GM12875 (cell line): ENCODE results near the gene PLA2G6.
A peak's percentile ranks its signal among the peaks of the same experiment; 100 is the strongest.
"Not testable (repeated sequence)": the region's sequence is repeated elsewhere in the genome, so short reads cannot be mapped to it uniquely, and the experiment has no call there.

Experiments
- H3K4me3 ChIP-seq: one replicate; pipeline ENCODE4 v1.5.1; 2011; ENCODE audit warnings: low read depth, low read length, control low read depth
- TF ChIP-seq, protein P1 (sequence below): IDR thresholded peaks from 2 replicates; pipeline ENCODE4 v1.5.1; 2011; ENCODE audit warnings: low read depth, mild to moderate bottlenecking, control low read depth, inconsistent platforms, low read length, moderate library complexity, borderline replicate concordance; ENCODE audit not compliant: insufficient read depth

The PLA2G6 gene

DNA sequence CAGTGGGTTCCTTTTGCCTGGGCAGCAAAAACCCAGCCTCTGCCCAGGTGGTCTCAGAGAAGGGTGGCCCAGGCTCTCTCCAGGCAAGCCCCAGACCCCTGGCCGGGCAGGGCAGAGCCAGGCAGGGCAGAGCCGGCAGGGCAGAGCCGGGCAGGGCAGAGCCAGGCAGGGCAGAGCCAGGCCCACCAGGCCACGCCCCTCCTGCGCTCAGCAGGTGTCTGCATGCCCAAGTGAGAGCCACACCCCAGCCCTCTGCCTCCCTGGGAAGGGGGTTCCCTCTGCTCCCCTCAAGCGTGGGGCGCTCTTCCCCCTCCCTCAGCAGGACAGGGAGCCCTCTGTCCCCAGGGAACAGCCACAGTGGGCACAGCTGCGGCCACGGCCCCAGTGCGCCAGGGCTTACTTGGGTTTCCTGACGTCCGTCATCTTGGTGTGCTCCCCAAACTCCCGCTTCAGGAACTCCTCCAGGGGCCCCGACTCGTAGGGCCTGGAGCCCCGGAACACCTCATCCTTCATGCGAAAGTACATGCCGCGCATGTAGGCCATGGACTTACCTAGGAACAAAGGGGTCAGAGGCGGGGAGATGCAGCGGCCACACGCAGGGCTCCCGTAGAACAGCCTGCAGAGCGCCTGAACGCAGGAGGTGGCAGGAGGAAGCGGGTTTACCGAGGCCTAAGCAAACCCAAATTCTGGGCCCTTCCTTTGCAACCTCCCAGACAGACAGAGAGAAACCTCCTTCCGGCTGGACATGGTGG is 61.1 kb downstream of the PLA2G6 start:
- no peak overlapping the region for H3K4me3 ChIP-seq
- TF ChIP-seq, protein P1, sequence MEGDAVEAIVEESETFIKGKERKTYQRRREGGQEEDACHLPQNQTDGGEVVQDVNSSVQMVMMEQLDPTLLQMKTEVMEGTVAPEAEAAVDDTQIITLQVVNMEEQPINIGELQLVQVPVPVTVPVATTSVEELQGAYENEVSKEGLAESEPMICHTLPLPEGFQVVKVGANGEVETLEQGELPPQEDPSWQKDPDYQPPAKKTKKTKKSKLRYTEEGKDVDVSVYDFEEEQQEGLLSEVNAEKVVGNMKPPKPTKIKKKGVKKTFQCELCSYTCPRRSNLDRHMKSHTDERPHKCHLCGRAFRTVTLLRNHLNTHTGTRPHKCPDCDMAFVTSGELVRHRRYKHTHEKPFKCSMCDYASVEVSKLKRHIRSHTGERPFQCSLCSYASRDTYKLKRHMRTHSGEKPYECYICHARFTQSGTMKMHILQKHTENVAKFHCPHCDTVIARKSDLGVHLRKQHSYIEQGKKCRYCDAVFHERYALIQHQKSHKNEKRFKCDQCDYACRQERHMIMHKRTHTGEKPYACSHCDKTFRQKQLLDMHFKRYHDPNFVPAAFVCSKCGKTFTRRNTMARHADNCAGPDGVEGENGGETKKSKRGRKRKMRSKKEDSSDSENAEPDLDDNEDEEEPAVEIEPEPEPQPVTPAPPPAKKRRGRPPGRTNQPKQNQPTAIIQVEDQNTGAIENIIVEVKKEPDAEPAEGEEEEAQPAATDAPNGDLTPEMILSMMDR = no peak

DNA sequence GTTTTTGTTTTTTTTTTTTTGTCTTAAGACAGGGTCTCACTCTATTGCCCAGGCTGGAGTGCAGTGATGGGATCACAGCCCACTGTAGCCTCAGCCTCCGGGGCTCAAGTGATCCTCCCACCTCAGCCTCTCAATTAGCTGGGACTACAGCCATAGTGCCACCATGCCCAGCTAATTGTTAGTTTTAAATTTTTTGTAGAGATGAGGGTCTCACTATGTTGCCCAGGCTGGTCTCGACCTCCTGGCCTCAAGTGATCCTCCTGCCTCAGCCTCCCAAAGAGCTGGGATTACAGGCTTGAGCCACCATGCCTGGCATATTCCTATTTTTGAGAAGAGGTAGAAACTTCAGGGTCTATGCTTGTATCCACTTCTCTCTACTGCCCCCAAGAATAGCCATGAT is 62.9 kb downstream of the PLA2G6 start:
- not testable (repeated sequence) for H3K4me3 ChIP-seq

DNA sequence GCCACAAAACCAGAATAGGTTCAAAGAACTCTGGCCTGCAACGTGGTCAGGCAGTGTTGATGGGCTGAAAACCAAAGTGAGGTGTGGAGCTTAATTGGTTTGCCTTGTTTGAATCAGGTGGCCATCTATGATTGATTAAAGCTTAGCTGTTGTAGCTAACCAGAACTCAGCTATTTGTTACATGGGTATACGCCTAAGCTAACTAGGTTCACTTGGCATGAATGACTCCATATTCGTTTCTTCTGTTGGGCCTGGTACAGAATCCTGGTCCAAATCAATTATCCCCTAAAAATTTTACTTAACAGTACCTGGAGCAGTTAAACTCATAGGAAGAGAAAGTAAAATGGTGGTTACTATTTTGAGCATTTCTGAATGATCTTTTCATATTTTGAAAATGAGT is 63.4 kb downstream of the PLA2G6 start:
- no peak overlapping the region for H3K4me3 ChIP-seq
- TF ChIP-seq, protein P1 = no peak

DNA sequence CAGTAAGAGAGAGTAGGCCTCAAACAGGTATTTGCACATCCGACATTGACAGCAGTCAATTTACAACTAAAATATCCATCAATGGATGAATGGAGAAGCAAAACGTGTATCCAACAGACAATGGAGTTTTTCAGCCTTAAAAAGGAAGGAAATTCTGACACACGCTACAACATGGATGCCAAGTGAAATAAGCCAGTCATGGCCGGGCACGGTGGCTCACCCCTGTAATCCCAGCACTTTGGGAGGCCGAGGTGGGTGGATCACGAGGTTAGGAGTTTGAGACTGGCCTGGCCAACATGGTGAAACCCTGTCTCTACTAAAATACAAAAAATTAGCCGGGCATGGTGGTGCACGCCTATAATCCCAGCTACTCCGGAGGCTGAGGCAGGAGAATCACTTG is 64.1 kb downstream of the PLA2G6 start:
- not testable (repeated sequence) for H3K4me3 ChIP-seq

DNA sequence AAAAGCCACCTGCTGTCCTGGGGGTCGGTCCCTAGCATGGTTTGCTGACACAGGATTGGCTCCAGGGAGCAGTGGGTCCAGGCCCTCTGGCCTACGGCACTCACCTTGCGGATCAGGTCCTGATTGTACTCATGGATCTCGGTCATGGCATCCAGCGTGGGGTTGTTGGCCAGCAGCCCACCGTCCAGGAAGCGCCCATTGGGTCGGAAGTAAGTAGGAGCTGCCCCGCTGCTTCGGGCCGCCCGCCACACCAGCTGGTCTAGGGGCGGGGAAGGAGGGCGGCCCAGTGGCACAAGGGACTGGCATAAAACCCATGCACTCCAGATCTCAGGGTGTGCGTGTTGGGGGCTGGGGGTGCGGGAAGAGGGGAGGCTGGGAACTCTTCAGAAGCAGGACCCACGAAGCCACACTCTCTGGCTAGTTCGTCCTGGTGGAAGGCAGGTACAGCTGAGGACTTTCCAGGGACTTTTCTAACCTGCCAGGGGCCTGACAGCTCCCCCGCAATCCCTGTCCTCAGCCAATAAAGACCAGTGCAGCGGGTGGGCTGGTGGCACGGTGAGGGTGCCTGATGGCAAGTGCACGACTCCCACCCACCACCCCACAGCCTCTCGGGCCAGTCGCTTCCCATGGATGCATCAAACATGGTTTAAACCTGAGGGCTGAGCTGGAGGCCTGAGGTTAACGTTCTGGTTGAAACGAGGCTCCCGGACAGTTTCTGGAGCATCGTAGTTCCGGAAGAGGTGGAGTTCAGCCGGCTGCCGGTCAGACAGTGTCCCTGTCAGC is 66.0 kb downstream of the PLA2G6 start:
- TF ChIP-seq, protein P1 = no peak
- no peak overlapping the region for H3K4me3 ChIP-seq

DNA sequence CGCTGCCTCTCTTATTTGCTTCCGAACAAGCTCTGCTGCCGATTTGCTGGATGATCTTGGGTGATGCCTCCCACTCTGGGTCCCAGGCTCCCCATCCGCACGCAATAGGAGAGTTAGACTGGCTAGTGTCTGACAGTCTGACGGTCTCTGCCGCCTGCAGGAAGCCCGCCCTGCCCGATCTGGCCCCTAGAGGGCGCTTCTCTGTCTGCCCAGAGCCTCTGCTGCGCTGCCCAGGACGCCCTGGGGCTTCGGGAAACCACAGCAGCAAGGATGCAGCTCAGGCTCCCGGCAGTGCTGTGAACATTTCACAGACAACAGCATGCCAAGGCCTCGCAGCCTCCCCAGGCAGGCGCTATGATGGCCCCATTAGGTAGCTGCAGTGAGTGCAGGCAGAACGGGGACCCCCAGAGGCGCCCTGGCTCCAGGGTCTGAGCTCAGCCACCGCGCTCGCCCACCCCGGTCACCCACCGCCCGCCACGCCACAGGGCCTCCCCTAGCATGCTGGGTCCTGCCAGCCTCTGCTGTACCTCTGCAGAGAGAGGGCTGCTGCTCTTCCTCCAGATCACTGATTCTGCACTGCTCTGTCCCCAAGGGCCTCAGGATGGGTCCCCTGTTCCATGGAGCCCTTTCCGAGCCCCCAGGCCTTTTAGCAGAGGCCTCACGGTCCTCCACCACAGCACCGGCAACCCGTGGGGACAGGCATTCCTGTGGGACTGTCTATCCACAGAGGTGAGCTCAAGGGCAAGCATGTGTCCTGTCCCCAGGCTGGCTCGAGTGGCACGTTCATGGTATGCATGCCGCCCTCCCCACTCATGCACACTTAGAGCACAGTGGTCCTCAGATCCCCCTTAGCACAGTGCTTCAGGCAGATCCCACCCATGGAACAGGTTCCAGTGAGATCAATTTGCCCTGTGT is 66.9 kb downstream of the PLA2G6 start:
- no peak overlapping the region for H3K4me3 ChIP-seq
- TF ChIP-seq, protein P1 = peak; percentile 97

DNA sequence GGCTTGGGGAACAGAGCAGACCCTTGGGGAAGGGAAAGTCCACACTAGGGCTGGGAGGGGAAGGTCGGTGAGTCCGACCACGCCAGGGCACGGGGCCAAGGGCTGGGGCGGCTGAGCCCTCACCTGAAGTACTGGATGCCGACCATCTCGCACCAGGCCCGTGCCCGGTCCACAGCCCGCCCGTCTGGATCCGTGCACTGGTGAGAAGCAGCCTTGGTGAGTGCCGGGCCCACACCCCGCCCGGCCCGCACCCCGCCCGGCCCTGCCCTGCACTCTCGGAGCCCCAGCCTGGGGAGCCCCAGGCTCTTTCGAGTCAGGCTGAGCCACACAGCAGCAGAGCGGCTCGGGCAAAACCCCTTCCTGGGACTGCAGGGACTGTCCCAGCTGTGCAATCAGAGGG is 69.2 kb downstream of the PLA2G6 start:
- TF ChIP-seq, protein P1 = no peak
- H3K4me3 ChIP-seq = no peak overlapping the region

DNA sequence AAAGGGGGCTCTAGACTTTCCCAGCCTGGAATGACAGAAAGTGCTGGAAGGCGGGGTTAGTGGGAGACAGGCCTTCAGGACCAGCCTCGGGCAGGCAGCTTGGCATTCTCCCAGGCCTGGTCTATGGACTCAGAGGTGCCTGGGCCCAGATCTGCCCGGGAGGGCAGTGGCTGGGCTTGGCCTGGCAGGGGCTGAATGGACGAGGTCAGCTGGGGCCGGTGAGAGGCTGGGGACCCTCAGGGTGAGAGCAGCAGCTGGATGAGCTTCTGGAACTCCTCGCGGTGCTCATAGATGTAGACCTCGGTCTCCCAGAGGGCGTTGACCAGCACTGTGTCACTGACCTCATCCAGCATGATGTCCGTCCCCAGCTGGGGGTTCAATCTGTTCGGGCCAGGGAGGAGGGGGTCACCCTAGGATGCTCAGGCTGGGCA is 69.7 kb downstream of the PLA2G6 start:
- TF ChIP-seq, protein P1 = no peak
- H3K4me3 ChIP-seq = no peak overlapping the region
